H7 (cell line): ENCODE results near the gene ANAPC7. TPM values are rescaled to one million over a fixed set of nuclear protein-coding genes. Genes with fewer than 3 reads are reported as not detected.
"Not testable (repeated sequence)": the region's sequence is repeated elsewhere in the genome, so short reads cannot be mapped to it uniquely, and the experiment has no call there.

Experiments
- DNase-seq: peaks from one replicate; pipeline ENCODE4 v3.0.0; 2012
- H3K27me3 ChIP-seq: 2 replicates; pipeline ENCODE4 v1.6.0; 2011; ENCODE audit warnings: mild to moderate bottlenecking, low read length; ENCODE audit not compliant: control insufficient read depth, insufficient read depth
- H3K36me3 ChIP-seq: replicated peaks from 2 replicates; pipeline ENCODE4 v1.5.1; 2011; ENCODE audit warnings: low read length; ENCODE audit not compliant: control insufficient read depth, insufficient read depth
- H3K4me3 ChIP-seq: 2 replicates; pipeline ENCODE4 v1.5.1; 2011; ENCODE audit warnings: low read depth, mild to moderate bottlenecking, control low read depth, low read length, moderate library complexity; ENCODE audit not compliant: insufficient read depth
- total RNA-seq: library from RNA; depleted of rRNA; stranded (reverse); fragments of >200 nt; shearing (Covaris generic); gene quantifications from 2 replicates; pipeline ENCODE4 v1.2.3, GENCODE V29; 2014

ANAPC7 gene
- total RNA-seq, 1 experiment from 2014 or later, result 77.3 TPM

DNA sequence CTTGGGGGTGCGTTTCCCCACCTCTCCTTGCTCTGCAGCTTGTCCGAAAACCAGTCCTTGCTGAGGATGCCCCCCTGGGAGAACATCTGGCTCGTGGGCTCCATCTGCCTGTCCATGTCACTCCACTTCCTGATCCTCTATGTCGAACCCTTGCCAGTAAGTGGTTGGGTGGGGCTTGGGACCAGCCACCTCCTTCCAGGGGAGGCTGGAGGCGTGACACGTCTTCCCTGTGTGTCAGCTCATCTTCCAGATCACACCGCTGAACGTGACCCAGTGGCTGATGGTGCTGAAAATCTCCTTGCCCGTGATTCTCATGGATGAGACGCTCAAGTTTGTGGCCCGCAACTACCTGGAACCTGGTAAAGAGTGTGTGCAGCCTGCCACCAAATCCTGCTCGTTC, 57.5 kb downstream of the ANAPC7 start:
- no peaks in the 10 kb centered on the region for H3K27me3 ChIP-seq
- DNase-seq, result peak; percentile 17
- peaks cover 70% of the 10 kb centered on the region for H3K36me3 ChIP-seq
- no peak overlapping the region for H3K4me3 ChIP-seq

DNA sequence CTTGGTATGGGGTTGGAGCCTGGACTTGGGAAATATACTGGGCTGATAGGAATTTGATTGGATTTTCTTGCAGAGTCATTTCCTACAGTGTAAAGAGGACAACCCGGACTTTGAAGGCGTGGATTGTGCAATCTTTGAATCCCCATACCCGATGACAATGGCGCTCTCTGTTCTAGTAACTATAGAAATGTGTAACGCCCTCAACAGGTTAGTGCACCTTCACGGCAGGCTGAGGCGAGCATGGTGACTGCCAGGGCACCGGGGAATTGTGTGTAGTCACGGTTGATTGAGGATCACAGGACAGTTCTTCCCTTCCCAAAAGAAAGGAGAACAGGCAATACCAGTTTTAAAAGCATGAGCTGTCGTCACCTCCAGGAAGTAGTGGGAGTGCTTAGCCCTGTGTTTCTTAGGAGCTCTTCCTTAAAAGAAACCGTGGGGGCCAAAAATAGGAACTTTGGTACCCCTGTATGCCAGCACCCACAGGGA, 58.3 kb downstream of the ANAPC7 start:
- DNase-seq, result no peak

GRCh38 chr12:110344657-110345056, 58.9 kb downstream of the ANAPC7 start:
- peaks cover 73% of the 10 kb centered on the region for H3K36me3 ChIP-seq
- no peak for DNase-seq
- H3K27me3 ChIP-seq, result no peaks in the 10 kb centered on the region
- H3K4me3 ChIP-seq, result no peak overlapping the region

More for the DNA sequence above, 58.3 kb downstream of the ANAPC7 start:
- Histone ChIP-seq H3K27me3 (no peaks in the 10 kb centered on the region), H3K4me3 (no peak overlapping the region), H3K36me3 (peaks cover 76% of the 10 kb centered on the region)

DNA sequence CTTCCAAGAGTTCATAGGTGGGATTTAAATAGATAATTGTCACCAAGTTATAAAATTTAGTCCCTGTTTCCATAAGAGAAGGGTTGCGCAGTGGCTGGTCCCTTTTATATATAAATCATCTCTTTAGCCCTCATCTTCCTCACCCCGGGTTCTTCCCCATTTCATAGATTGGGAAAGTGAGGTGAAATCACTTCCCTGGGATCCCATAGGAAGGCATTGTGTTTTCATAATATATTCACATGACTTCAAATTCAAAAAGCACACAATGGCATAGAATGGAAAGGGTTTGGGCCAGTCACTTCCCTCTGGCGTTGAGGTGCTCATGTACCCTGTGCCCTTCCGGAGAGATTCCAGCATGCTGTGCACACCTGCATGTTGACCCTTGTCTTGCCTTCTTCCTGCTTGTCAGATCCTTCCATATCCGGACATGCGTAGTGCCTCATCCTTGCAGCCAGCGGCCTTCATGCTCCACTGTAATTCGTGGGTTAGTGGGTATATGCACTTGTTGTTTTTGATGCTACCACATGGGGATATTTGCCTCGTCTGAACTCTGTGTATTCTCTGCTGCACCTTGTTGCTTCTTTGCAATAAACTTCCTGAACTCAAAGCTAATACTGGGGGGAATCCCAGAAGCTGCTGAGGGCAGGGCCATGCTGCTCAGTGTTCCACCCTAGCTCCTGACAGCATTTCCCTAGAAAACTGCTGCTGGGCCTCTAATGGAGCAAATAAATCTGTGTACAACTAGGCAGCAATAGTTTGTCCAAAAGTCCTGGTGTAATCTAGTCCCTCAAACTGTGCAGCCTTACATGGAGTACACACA, 59.6 kb downstream of the ANAPC7 start:
- peaks cover 74% of the 10 kb centered on the region for H3K36me3 ChIP-seq

DNA sequence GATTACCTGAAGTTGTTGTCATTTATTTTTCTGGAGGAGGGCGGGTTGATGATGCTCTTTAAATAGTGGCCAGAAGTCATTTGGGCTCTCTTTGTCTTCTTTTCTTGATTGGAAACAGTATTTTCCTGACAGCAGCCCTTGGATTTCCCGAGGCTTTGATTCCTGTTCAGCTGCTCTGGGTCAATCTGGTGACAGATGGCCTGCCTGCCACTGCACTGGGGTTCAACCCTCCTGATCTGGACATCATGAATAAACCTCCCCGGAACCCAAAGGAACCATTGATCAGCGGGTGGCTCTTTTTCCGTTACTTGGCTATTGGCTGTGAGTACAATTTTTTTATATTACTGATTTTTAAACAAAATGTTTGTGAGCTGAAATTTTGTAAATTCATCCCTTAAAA, 60.4 kb downstream of the ANAPC7 start:
- no peaks in the 10 kb centered on the region for H3K27me3 ChIP-seq
- H3K4me3 ChIP-seq, result no peak overlapping the region
- H3K36me3 ChIP-seq, result peaks cover 72% of the 10 kb centered on the region
- DNase-seq, result no peak

More for the DNA sequence above, 59.6 kb downstream of the ANAPC7 start:
- Histone ChIP-seq H3K4me3 (no peak overlapping the region), H3K27me3 (no peaks in the 10 kb centered on the region)
- no peak for DNase-seq

DNA sequence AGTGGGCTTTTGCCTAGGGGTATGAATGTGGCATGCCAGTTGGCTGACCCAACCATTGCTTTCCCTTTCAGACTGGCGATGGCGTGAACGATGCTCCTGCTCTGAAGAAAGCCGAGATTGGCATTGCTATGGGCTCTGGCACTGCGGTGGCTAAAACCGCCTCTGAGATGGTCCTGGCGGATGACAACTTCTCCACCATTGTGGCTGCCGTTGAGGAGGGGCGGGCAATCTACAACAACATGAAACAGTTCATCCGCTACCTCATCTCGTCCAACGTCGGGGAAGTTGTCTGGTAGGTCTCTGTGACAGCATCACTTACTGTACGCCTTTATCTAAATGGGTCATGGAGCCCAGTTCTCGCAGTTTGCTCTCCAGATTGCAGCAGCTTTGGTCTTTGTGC, 61.4 kb downstream of the ANAPC7 start:
- no peak overlapping the region for H3K4me3 ChIP-seq
- H3K27me3 ChIP-seq, result no peaks in the 10 kb centered on the region
- DNase-seq, result no peak
- peaks cover 68% of the 10 kb centered on the region for H3K36me3 ChIP-seq

- DNase-seq, result no peak
- H3K36me3 ChIP-seq, result peaks cover 75% of the 10 kb centered on the region
- H3K27me3 ChIP-seq, result no peaks in the 10 kb centered on the region
- no peak overlapping the region for H3K4me3 ChIP-seq
Observed at GRCh38 chr12:110340706-110341105, 62.8 kb downstream of the ANAPC7 start.

DNA sequence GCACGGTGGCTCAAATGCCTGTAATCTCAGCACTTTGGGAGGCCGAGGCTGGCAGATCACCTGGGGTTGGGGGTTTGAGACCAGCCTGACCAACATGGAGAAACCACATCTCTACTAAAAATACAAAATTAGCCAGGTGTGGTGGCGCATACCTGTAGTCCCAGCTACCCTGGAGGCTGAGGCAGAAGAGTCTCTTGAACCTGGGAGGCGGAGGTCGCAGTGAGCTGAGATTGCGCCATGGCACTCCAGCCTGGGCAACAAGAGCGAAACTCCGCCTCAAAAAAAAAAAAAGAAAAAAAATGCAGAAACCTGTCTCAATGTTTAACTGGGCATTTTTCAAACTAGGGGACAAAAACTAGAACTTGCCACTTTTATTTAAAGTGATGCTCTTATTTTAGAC, 63.2 kb downstream of the ANAPC7 start:
- not testable (repeated sequence) for DNase-seq, H3K4me3 ChIP-seq, H3K27me3 ChIP-seq
- peaks cover 75% of the 10 kb centered on the region for H3K36me3 ChIP-seq

DNA sequence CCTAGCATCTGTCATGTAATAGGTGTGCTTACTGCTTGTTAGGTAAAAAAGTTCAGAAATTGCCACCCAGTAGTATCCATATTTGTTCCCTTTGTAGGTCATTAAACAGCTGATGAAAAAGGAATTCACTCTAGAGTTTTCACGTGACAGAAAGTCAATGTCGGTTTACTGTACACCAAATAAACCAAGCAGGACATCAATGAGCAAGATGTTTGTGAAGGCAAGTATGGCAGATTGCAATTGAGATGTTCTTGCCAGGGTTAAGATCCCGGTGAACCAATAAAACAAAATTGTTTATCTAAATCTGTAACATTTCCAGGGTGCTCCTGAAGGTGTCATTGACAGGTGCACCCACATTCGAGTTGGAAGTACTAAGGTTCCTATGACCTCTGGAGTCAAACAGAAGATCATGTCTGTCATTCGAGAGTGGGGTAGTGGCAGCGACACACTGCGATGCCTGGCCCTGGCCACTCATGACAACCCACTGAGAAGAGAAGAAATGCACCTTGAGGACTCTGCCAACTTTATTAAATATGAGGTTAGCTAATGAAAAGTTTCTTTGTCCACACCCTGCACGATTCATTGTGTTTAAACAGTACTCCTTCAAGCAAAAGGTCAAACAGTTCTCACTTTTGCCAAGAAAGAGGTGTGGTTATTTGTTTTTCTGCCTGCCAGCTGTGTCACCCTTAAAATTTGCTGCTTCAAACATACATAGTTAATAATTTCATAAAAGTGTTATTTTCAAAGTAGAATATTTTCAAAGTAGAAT, 64.1 kb downstream of the ANAPC7 start:
- no peaks in the 10 kb centered on the region for H3K27me3 ChIP-seq
- H3K36me3 ChIP-seq, result peaks cover 71% of the 10 kb centered on the region
- DNase-seq, result no peak
- no peak overlapping the region for H3K4me3 ChIP-seq

DNA sequence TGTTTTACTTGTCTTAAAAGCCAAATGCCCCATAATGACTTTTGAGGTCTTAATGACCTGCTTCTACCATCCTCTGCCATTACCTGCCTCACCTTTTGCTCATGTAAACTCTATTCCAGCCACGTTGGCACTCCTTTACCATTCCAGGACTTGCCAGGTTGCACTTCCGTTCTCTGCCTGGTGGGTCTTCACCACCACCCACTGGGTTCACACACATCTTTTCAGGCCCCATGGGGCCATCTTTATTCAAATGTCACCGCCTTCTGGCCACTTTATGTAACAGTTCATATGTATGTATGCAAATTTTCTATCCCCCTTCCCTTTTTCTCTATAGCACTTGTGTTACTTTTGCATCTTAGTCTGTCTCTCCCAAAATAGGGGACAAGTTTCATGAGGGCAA, 64.8 kb downstream of the ANAPC7 start:
- no peak for DNase-seq
- no peaks in the 10 kb centered on the region for H3K27me3 ChIP-seq
- H3K36me3 ChIP-seq, result peaks cover 69% of the 10 kb centered on the region
- no peak overlapping the region for H3K4me3 ChIP-seq

GRCh38 chr12:110337912-110338710, 65.4 kb downstream of the ANAPC7 start:
- no peak overlapping the region for H3K4me3 ChIP-seq
- peaks cover 67% of the 10 kb centered on the region for H3K36me3 ChIP-seq
- H3K27me3 ChIP-seq, result no peaks in the 10 kb centered on the region
- no peak for DNase-seq

GRCh38 chr12:110335481-110336045, 67.9 kb downstream of the ANAPC7 start:
- Histone ChIP-seq H3K36me3 (peaks cover 58% of the 10 kb centered on the region), H3K27me3 (no peaks in the 10 kb centered on the region), H3K4me3 (no peak overlapping the region)
- no peak for DNase-seq

- H3K36me3 ChIP-seq, result peaks cover 53% of the 10 kb centered on the region
- no peak for DNase-seq
- no peaks in the 10 kb centered on the region for H3K27me3 ChIP-seq
- H3K4me3 ChIP-seq, result no peak overlapping the region
Observed at GRCh38 chr12:110333201-110333600, 70.3 kb downstream of the ANAPC7 start.

DNA sequence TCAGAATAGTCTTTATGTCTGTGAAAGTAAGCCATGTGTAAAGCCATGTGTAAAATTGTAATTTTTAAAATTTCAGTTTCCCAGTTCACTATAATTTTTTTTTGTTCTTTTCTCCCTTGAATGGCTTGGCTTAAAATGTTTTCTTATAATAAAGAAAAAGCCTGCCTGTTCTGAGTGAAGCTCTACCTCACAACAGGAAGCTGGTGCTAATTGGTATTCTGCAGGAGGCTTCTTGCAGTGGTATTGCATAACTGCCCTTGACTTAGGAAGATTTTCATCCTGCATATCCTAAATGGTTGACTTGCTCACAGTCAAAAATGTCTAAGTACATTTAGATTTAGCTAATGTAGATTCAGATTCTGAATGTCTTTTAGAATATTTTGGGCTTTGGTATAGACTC, 73.0 kb downstream of the ANAPC7 start:
- Histone ChIP-seq H3K27me3 (no peaks in the 10 kb centered on the region), H3K36me3 (peaks cover 50% of the 10 kb centered on the region), H3K4me3 (no peak overlapping the region)
- no peak for DNase-seq
